Bronchial epithelial cell (primary cell): Measurements from ENCODE around the gene IL13. TPM values are rescaled to one million over a fixed set of nuclear protein-coding genes. Genes with fewer than 3 reads are reported as not detected.

Source experiments
- DNase-seq: peaks from one replicate; pipeline ENCODE4 v3.0.0-alpha.2; 2010; ENCODE audit warnings: low read depth
- FAIRE-seq: peaks from 2 replicates; lab custom pipeline; 2011; peaks lifted over from hg19 to GRCh38; lab: Jason Lieb, UNC
- H3K27me3 ChIP-seq: 2 replicates; pipeline ENCODE4 v1.5.1; 2011; ENCODE audit warnings: low read length; ENCODE audit not compliant: control insufficient read depth, insufficient read depth
- H3K36me3 ChIP-seq: 2 replicates; pipeline ENCODE4 v1.5.1; 2011; ENCODE audit warnings: low read length; ENCODE audit not compliant: control insufficient read depth, insufficient read depth
- H3K4me3 ChIP-seq: 2 replicates; pipeline ENCODE4 v1.5.1; 2011; ENCODE audit warnings: mild to moderate bottlenecking, low read depth, low read length, control low read depth
- CTCF ChIP-seq: IDR thresholded peaks from 2 replicates; pipeline ENCODE4 v1.5.1; 2011; ENCODE audit warnings: mild to moderate bottlenecking, moderate library complexity, low read length, control low read depth, inconsistent platforms; ENCODE audit not compliant: insufficient read depth, severe bottlenecking
- total RNA-seq: library from RNA; depleted of rRNA; stranded (reverse); fragments of >200 nt; gene quantifications from 2 replicates; pipeline ENCODE4 v1.2.1, GENCODE V29; 2014

The IL13 gene
- total RNA-seq, 1 donor from 2014 or later: not detected

GRCh38 chr5:132673488-132673887, 15.5 kb downstream of the IL13 start:
- FAIRE-seq (no peak), DNase-seq (no peak)
- H3K4me3 ChIP-seq: no peak overlapping the region
- no peaks in the 10 kb centered on the region for H3K36me3 ChIP-seq
- H3K27me3 ChIP-seq: no peaks in the 10 kb centered on the region
- no peak for TF ChIP-seq CTCF

GRCh38 chr5:132673939-132674630, 16.1 kb downstream of the IL13 start, which contains the start of gene IL4:
Gene IL4 (plus strand): TSS chr5:132673989. CDS start chr5:132674051, 62 bp downstream.
- Histone ChIP-seq H3K36me3 (no peaks in the 10 kb centered on the region), H3K4me3 (peak within 1 kb of the TSS; percentile 7), H3K27me3 (no peaks in the 10 kb centered on the region)
- DNase-seq: no peak
- no peak for FAIRE-seq
- TF ChIP-seq CTCF: no peak

GRCh38 chr5:132674671-132675506, 16.9 kb downstream of the IL13 start:
- peak; percentile 96 for DNase-seq
- Histone ChIP-seq H3K36me3 (no peaks in the 10 kb centered on the region), H3K27me3 (no peaks in the 10 kb centered on the region), H3K4me3 (peak overlapping the region; percentile 7)
- FAIRE-seq: peak; percentile 23
- TF ChIP-seq CTCF: no peak

GRCh38 chr5:132675936-132676689, 18.1 kb downstream of the IL13 start:
- Histone ChIP-seq H3K27me3 (no peaks in the 10 kb centered on the region), H3K4me3 (no peak overlapping the region), H3K36me3 (no peaks in the 10 kb centered on the region)
- TF ChIP-seq CTCF: no peak
- DNase-seq (no peak), FAIRE-seq (no peak)

GRCh38 chr5:132677191-132677590, 19.2 kb downstream of the IL13 start:
- Histone ChIP-seq H3K27me3 (no peaks in the 10 kb centered on the region), H3K36me3 (no peaks in the 10 kb centered on the region), H3K4me3 (no peak overlapping the region)
- DNase-seq: peak; percentile 84
- peak; percentile 32 for TF ChIP-seq CTCF
- no peak for FAIRE-seq
